ENCODE results near the gene LARGE1.

Gene LARGE1

GRCh38 chr22:33909911-33910310 lies 10.4 kb downstream of the LARGE1 start:
- DNase-seq = no peak

GRCh38 chr22:33909075-33909458 lies 11.2 kb downstream of the LARGE1 start:
- no peak for DNase-seq

DNA sequence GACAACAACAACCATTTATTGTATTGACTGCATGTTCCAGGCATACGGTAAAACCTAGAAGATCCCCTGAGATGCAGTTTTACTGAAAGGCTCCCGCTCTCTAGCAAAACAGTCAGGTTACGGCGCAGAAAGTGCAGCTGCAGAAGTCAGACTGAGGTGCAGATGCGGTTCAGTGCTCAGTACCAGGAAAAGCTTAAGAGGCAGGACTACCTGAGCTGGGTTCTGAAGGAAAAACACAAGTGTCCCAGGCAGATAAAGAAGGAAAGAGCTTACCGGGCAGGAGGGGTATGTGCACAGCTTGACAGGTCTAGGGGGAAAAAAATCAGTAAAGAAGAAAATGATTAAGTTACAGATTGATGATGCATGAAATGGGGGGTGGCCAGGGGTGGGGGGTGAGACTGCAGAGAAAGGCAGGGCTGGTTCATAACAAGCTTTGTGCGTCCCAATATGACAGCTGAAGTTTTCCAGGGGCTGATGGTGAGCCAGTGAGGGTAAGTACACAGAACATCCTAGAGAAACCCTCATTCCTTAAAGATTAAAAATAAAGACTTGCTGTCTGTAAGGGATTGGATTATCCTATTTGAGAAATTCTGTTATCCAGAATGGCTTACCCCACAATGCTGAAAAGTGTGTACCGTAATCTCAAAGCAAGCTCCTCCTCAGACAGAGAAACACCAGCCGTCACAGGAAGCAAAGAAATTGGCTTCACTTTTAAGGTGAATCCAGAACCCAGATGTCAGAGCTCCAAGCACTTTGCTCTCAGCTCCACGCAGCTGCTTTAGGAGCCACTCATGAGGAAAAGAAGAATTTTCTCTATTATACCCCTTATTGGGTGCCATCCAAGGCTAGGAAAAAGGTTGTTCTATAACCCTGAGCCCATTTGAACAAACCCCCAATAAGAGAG lies 11.9 kb downstream of the LARGE1 start:
- no peak for DNase-seq

GRCh38 chr22:33906954-33907353 lies 13.3 kb downstream of the LARGE1 start:
- no peak for DNase-seq

- DNase-seq = no peak
Observed at GRCh38 chr22:33906475-33906874, 13.8 kb downstream of the LARGE1 start.

DNA sequence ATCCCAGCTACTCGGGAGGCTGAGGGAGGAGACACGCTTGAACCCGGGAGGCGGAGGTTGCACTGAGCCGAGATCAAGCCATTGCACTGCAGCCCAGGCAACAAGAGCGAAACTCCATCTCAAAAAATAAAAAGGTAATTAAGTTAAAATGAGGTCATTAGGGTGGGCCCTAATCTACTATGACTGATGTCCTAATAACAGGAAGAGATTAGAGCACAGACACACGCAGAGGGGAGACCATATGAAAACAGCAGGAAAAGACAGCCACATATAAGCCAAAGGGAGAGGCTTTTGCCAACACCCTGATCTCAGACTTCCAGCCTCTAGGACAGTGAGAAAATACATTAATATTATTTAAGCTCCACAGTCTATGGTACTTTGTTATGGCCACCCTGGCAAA lies 17.3 kb downstream of the LARGE1 start:
- no peak for DNase-seq

DNA sequence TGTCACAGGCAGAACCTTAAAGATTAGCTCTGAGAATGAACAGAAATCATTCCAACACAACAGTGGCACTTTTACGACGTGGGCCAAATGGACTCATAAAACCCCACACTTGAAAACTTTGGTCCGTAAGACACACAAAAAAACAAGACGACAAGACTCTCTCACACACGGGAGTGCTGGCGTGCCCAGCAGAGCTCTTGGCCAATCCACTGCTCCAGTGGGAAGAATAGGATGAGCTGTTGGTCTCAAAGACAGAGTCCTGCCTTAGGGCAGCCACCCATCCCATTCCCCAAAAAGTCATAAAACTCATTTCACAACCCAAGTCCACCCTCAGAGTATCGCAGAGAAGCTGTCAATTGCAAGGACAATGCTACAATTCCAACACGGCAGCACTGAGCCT lies 18.2 kb downstream of the LARGE1 start:
- DNase-seq = no peak

GRCh38 chr22:33898121-33898520 lies 22.2 kb downstream of the LARGE1 start:
- DNase-seq = no peak

DNA sequence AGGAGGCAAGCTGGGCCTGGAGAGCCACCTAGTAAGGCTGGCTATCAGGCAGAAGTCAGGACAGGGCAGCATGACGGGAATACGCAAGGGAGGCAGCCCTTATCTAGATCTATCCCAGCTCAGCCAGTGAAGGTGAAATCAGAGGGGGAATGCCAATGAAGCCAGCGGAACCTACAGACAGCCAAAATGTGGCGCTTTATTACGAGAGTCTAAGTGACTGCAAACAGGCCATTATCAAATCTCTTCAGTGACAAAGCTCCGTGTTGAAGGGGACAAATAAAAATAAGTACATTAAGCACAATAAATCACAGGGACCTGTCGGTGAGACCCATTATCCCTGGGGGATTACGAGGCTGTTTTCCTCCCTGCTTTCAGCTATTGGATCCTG lies 22.8 kb downstream of the LARGE1 start:
- no peak for DNase-seq

- DNase-seq = no peak
Observed at GRCh38 chr22:33896575-33897447, 23.5 kb downstream of the LARGE1 start.

DNA sequence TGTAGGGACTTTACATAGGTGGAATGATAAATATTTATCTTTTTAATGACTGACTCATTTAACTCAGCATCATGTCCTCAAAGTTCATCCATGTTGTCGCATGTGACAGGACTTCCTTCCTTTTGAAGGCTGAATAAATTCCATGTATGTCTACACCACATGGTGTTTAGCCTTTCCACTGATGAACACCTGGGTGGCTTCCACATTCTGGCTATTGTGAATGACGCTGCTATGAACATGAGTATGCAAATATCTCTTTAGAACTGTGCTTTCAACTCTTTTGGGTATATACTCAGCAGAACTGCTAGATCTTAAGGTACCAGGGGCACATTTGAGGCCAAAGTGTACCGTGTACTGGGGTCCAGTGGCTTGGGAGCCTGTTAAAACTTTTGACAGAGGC lies 24.1 kb downstream of the LARGE1 start:
- DNase-seq = no peak

GRCh38 chr22:33895444-33895843 lies 24.8 kb downstream of the LARGE1 start:
- DNase-seq = no peak

DNA sequence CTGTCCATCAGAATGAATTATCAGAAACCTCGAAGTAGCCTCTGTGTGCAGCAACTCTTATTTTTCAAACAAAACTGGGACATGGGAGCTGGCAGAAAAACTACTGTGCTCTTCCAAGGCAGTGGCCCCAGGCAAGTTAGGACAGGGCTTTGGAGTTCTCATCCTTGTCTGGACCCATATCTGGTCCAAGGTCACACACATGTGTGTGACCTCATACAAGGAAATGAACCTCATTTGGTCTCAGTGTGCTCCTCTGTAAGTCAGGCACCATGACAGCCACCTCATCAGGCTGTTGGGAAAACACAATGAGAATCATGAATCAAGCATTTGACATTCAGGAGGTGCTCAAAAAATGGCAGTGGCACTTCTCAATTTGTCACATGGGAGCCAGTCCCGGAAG lies 25.8 kb downstream of the LARGE1 start:
- no peak for DNase-seq

DNA sequence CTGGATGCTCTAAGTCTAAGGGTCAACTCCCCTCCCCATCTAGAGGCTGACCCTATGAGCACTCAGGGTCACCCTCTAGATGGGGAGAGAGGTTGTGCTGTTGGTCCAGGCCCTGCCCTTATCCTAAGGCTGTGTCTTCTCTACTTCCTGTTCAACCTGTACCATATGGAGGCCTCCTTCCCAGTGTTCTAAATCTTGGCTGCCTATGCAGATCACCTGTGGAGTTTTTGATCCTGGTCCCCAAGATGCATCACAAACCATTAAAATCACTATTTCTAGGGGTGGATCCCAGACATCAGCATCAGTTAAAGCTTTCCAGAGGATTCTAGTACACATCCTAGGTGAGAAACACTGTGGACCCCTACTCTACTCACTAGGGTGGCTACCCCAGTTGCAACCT lies 26.2 kb downstream of the LARGE1 start:
- DNase-seq = no peak

GRCh38 chr22:33893512-33893911 lies 26.8 kb downstream of the LARGE1 start:
- no peak for DNase-seq

DNA sequence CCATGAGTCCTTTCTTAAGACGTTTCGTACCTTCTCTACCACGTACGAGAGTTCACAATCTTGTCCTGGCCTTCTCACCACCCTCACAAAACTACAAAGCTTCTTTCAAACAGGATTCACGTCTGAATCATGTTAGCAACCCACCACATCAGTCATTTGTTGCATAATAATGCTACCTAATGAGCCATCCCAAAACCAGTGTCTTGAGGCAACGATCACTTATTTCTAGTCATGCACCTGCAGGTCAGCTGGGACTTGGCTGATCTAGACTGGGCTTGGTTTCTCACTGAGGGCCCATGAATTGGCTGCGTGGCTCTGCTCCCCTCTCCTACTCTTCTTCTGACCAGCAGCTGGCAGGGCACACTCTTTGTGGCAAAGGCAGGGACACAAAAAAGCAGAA lies 28.3 kb downstream of the LARGE1 start:
- DNase-seq = no peak

DNA sequence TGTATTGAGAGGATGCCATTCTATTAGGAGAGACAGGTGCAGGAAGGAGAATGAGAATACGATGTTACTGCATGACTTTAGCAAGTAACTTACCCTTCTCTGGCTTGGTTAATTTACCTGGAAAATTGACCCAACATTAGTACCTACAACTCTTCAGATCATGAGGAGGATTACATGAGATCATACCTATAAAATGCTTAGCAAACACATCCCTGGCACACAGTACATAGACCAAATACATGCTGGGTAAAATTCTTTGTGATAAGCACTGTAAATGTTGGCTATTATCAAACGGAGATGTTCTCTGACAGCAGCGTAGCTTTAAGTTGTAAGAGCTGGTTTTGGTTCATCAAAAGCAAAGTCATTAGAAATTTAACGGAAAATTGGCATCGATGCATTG lies 28.8 kb downstream of the LARGE1 start:
- DNase-seq = no peak

DNA sequence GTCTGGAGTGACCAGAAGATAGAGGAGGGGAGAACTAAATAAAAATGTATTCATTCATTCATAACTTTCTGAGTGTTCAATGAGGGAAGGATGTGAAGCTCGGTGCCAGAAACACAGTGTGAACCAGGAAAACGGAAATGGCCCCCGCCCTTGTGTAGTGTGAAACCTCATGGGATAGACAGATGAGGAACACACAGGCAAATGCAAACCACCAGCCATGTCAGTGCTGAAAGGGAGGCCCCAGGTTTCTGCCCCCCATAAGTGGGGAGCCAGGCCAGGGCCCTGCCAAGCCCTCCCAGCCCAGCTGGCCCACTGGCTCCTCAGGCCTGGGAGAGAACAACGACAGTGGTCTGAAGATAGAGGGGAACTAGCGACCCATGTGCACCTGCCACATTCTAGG lies 30.5 kb downstream of the LARGE1 start:
- DNase-seq = no peak

DNA sequence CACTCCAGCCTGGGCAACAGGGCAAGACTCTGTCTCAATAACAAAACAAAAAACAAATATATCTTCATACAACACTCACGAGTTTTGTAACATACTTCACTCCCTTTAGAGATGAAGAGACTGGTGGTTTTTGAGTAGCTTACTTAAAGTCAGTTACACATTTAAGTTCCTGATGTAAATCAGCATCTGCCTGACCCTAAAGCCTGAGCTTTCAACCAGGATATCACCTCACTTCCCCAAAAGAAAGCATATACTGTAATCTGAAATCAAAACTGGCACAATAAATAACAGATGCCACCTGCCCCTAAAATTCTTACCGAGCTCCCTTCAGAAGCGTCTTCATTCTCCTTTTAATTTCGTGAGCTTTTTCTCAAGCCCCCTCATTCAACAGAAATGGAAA lies 31.5 kb downstream of the LARGE1 start:
- DNase-seq = no peak

GRCh38 chr22:33887173-33887572 lies 33.1 kb downstream of the LARGE1 start:
- no peak for DNase-seq

- DNase-seq = no peak
Observed at GRCh38 chr22:33886696-33887095, 33.6 kb downstream of the LARGE1 start.

GRCh38 chr22:33884829-33885228 lies 35.4 kb downstream of the LARGE1 start:
- DNase-seq = no peak

DNA sequence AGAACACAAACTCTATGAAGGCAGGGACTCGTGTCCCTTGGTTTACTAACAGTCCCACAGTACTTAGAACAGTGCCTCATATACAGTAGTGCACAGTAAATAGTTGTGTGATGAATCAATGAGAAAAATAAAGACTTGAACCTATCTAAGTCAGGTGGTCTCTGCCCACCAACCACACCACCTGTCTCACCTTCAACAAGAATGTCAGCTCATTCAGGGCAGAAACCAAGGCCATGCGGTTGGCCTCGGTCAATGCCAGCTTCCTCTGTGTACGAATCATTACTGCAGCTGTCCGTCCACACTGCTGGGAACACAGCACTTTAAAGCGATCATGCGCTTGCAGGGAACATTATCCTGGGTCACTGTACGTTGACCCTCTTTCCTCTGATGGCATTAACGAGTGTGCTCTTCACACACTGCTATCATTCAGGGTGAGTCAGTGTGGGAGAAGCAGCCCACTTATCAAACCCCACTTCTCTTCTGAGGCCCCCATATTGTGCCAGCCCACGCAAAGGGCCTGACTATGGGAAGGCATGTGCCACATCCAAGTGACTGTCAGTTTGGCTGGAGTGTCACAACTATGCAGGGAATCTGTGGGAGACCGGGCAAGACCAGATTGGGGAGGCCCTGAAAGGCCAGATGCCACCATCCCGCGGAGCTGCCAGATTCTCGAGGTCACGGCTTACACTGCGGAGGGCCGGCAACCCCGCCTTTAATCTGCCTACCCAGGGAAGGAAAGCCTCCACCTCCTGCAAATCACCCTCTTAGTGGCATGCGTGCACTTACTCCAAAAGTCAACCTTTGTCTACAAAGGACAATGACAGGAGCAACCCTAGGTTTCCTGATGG lies 36.1 kb downstream of the LARGE1 start:
- DNase-seq = no peak

Data from activated CD8-positive, alpha-beta memory T cell treated with anti-CD3 and anti-CD28 coated beads, Interleukin-2, amount 50 U/mL, for 4 hours (primary cell).